ENCODE results near the gene CTAG1B.
"Not testable (repeated sequence)": the region's sequence is repeated elsewhere in the genome, so short reads cannot be mapped to it uniquely, and the experiment has no call there.

Gene CTAG1B

GRCh38 chrX:154620767-154621414 lies 1.8 kb upstream of the CTAG1B start:
- not testable (repeated sequence) for DNase-seq

GRCh38 chrX:154613586-154613985 lies 5.5 kb downstream of the CTAG1B start:
- DNase-seq, result not testable (repeated sequence)

- DNase-seq, result not testable (repeated sequence)
Observed at GRCh38 chrX:154611146-154611545, 7.9 kb downstream of the CTAG1B start.

GRCh38 chrX:154608823-154609222 lies 10.3 kb downstream of the CTAG1B start:
- not testable (repeated sequence) for DNase-seq

- DNase-seq, result not testable (repeated sequence)
Observed at GRCh38 chrX:154607976-154608375, 11.1 kb downstream of the CTAG1B start.

- no peak for DNase-seq
Observed at GRCh38 chrX:154607370-154607769, 11.7 kb downstream of the CTAG1B start.

- DNase-seq, result no peak
Observed at GRCh38 chrX:154605566-154605965, 13.5 kb downstream of the CTAG1B start.

- no peak for DNase-seq
Observed at GRCh38 chrX:154603438-154604430, 15.3 kb downstream of the CTAG1B start.

GRCh38 chrX:154602766-154603437 lies 16.2 kb downstream of the CTAG1B start:
- DNase-seq, result no peak

- no peak for DNase-seq
Observed at GRCh38 chrX:154602226-154602625, 16.9 kb downstream of the CTAG1B start.

GRCh38 chrX:154600759-154601374 lies 18.2 kb downstream of the CTAG1B start:
- DNase-seq, result no peak

- DNase-seq, result no peak
Observed at GRCh38 chrX:154599531-154599930, 19.6 kb downstream of the CTAG1B start.

- no peak for DNase-seq
Observed at GRCh38 chrX:154598656-154599055, 20.4 kb downstream of the CTAG1B start.

GRCh38 chrX:154597221-154597620 lies 21.9 kb downstream of the CTAG1B start:
- no peak for DNase-seq

- no peak for DNase-seq
Observed at GRCh38 chrX:154596290-154596929, 22.7 kb downstream of the CTAG1B start.

- DNase-seq, result no peak
Observed at GRCh38 chrX:154595559-154596249, 23.4 kb downstream of the CTAG1B start.

GRCh38 chrX:154594491-154594890 lies 24.6 kb downstream of the CTAG1B start:
- DNase-seq, result no peak

- DNase-seq, result no peak
Observed at GRCh38 chrX:154593201-154593600, 25.9 kb downstream of the CTAG1B start.

GRCh38 chrX:154592505-154592904 lies 26.6 kb downstream of the CTAG1B start:
- no peak for DNase-seq

GRCh38 chrX:154590415-154590814 lies 28.7 kb downstream of the CTAG1B start:
- DNase-seq, result not testable (repeated sequence)

- not testable (repeated sequence) for DNase-seq
Observed at GRCh38 chrX:154584585-154585183, 34.4 kb downstream of the CTAG1B start, which contains the start of gene CTAG1A. CTAG1A (plus strand) TSS chrX:154585133; CDS start chrX:154585207, 74 bp downstream.

Data from activated T-cell treated with anti-CD3 and anti-CD28 coated beads, Interleukin-2, amount 50 U/mL, for 48 hours (primary cell).